Vagina (tissue), 2 donors: ENCODE measurements around the gene RMI2. TPM values are rescaled to one million over a fixed set of nuclear protein-coding genes. Genes with fewer than 3 reads are reported as not detected.
A peak's percentile ranks its signal among the peaks of the same experiment; 100 is the strongest.
"Not testable (repeated sequence)": the region's sequence is repeated elsewhere in the genome, so short reads cannot be mapped to it uniquely, and the experiment has no call there.

ENCODE experiments used
- DNase-seq, 2 donors: peaks; one replicate each; pipeline ENCODE4 v3.0.0-alpha.2; 2017; ENCODE audit errors: extremely low spot score in 2 of 2
- H3K27ac ChIP-seq: fragments of 200-600 bp; sonication (generic); one replicate; pipeline ENCODE4 v1.5.1; 2019
- H3K27me3 ChIP-seq: fragments of 200-600 bp; sonication (generic); one replicate; pipeline ENCODE4 v1.5.1; 2019
- H3K36me3 ChIP-seq, 2 donors: fragments of 200-600 bp; sonication (generic); one replicate each; pipeline ENCODE4 v1.5.1; 2017 to 2019
- H3K4me1 ChIP-seq: fragments of 200-600 bp; sonication (generic); one replicate; pipeline ENCODE4 v1.5.1; 2019
- H3K4me3 ChIP-seq, 2 donors: fragments of 200-600 bp; sonication (generic); 1 replicate in 1 of 2; 2 replicates in 1 of 2; pipeline ENCODE4 v1.5.1; 2016 to 2019
- H3K9me3 ChIP-seq: fragments of 200-600 bp; sonication (generic); one replicate; pipeline ENCODE4 v1.5.1; 2019
- CTCF ChIP-seq, 3 experiments: fragments of 450-650 bp in 2 of 3; fragments of 200-600 bp in 1 of 3; sonication (generic) in 1 of 3; IDR thresholded peaks; one replicate each; pipeline ENCODE4 v1.5.1; 2017 to 2019; ENCODE audit warnings: antibody characterized with exemption in 3 of 3, mild to moderate bottlenecking in 2 of 3, moderate library complexity in 2 of 3
- POLR2A ChIP-seq, 2 donors: fragments of 450-650 bp; IDR thresholded peaks; one replicate each; pipeline ENCODE4 v1.6.1; 2017; ENCODE audit warnings: antibody characterized with exemption in 2 of 2, mild to moderate bottlenecking in 2 of 2, moderate library complexity in 2 of 2
- POLR2AphosphoS5 ChIP-seq, 2 donors: sonication (generic); formaldehyde crosslinking; IDR thresholded peaks; one replicate each; pipeline ENCODE4 v1.9.0; 2017; ENCODE audit warnings: antibody characterized with exemption in 2 of 2, mild to moderate bottlenecking in 2 of 2, low read depth in 1 of 2; ENCODE audit not compliant: insufficient read depth in 1 of 2
- intact Hi-C: fragments of 100-400 bp; cut with DNase I; formaldehyde crosslinking; loops from one replicate; pipeline ENCODE4 v1.15.1; 2023
- total RNA-seq: library from RNA; depleted of rRNA; stranded (reverse); fragments of >200 nt; gene quantifications from one replicate; pipeline ENCODE4 v1.2.3, GENCODE V29; 2016

RMI2 gene
- total RNA-seq, 1 donor from 2014 or later = 0.74 TPM

GRCh38 chr16:11360641-11361373 lies 15.5 kb downstream of the RMI2 start:
- no peaks in the 10 kb centered on the region for H3K36me3 ChIP-seq
- TF ChIP-seq POLR2A (IDR thresholded peaks at IDR 0.05) = no peak
- no peak for TF ChIP-seq CTCF (IDR thresholded peaks at IDR 0.05)
- TF ChIP-seq POLR2AphosphoS5 (IDR thresholded peaks at IDR 0.05; ENCODE audit: insufficient read depth in 1 of 2, low read depth in 1 of 2) = peak in 1 of 2 donors; percentile 18
- peaks cover 84% of the 10 kb centered on the region for H3K4me1 ChIP-seq
- H3K27ac ChIP-seq = peak overlapping the region; percentile 65
- no peaks in the 10 kb centered on the region for H3K9me3 ChIP-seq
- no peak for DNase-seq
- intact Hi-C loops = no loop called here
- H3K27me3 ChIP-seq = no peaks in the 10 kb centered on the region
- H3K4me3 ChIP-seq = no peak overlapping the region

DNA sequence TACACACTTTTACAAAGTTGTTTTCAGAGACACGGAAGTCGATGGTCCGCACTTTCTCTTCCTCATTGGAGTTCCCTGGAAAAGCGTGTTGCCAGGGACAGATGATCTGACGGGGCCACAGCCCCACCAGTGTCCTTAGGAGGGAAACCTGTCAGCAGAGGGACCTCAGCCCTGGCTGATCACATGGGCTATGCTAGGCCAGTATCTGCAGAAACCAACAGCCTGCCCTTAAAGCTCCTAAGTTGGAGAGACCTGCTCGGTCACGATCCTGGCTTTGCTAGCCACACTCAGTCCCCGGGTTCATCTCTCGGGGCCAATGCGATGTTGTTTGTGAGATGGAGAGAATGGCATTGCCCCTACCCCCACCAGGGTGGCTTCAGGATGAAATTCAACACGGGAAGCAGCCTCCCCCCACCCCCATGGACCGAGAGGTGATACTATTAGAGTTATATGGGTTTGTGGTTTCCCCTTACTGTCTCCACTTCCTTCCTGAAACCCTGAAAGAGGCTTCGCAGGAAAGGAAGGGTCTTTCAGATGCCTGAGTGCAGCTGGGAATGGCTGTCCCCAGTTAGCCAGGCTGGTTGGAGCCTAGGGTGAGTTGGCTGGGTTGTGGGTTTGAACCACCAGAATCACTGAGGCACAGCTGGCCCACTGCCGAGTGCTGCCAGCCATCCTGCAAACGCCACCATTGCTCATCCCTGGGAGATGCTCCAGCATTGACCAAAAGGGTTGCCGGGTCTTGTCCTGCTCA lies 16.6 kb downstream of the RMI2 start:
- H3K9me3 ChIP-seq = no peaks in the 10 kb centered on the region
- H3K36me3 ChIP-seq = no peaks in the 10 kb centered on the region
- H3K4me1 ChIP-seq = peaks cover 75% of the 10 kb centered on the region
- no peak overlapping the region for H3K4me3 ChIP-seq
- intact Hi-C loops = no loop called here
- no peaks in the 10 kb centered on the region for H3K27me3 ChIP-seq
- DNase-seq = no peak
- TF ChIP-seq POLR2AphosphoS5 (IDR thresholded peaks at IDR 0.05; ENCODE audit: insufficient read depth in 1 of 2, low read depth in 1 of 2) = no peak
- H3K27ac ChIP-seq = peak overlapping the region; percentile 34

GRCh38 chr16:11363927-11364258 lies 18.6 kb downstream of the RMI2 start:
- no peaks in the 10 kb centered on the region for H3K27me3 ChIP-seq
- TF ChIP-seq POLR2AphosphoS5 (IDR thresholded peaks at IDR 0.05; ENCODE audit: insufficient read depth in 1 of 2, low read depth in 1 of 2) (no peak), POLR2A (IDR thresholded peaks at IDR 0.05) (no peak), CTCF (IDR thresholded peaks at IDR 0.05) (no peak)
- no peaks in the 10 kb centered on the region for H3K36me3 ChIP-seq
- H3K4me3 ChIP-seq = no peak overlapping the region
- DNase-seq = no peak
- H3K27ac ChIP-seq = peak overlapping the region; percentile 61
- no peaks in the 10 kb centered on the region for H3K9me3 ChIP-seq
- intact Hi-C loops = no loop called here
- H3K4me1 ChIP-seq = peaks cover 56% of the 10 kb centered on the region

DNA sequence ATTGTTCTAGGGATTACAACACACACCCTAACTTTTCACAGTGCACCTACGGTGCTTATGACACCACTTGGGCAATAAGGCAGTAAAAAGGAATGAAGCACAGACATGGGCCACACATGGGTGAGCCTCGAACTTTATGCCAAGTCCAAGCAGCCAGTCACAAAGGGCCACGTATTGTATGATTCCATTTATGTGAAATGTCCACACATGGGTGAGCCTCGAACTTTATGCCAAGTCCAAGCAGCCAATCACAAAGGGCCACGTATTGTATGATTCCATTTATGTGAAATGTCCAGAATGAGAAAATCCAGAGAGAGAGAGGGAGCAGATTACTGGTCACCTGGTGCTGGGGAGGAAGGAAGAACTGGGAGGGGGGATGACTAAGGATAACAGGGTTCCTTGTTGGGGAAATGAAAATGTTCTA lies 22.2 kb downstream of the RMI2 start:
- Histone ChIP-seq H3K4me3 (no peak overlapping the region), H3K36me3 (no peaks in the 10 kb centered on the region), H3K27ac (no peak overlapping the region), H3K4me1 (peaks cover 21% of the 10 kb centered on the region), H3K27me3 (no peaks in the 10 kb centered on the region), H3K9me3 (no peaks in the 10 kb centered on the region)
- DNase-seq = no peak
- TF ChIP-seq CTCF (IDR thresholded peaks at IDR 0.05) = no peak
- no peak for TF ChIP-seq POLR2AphosphoS5 (IDR thresholded peaks at IDR 0.05; ENCODE audit: insufficient read depth in 1 of 2, low read depth in 1 of 2)
- no peak for TF ChIP-seq POLR2A (IDR thresholded peaks at IDR 0.05)
- intact Hi-C loops = no loop called here

- no peaks in the 10 kb centered on the region for H3K36me3 ChIP-seq
- H3K27me3 ChIP-seq = no peaks in the 10 kb centered on the region
- H3K4me3 ChIP-seq = no peak overlapping the region
- TF ChIP-seq CTCF (IDR thresholded peaks at IDR 0.05) (no peak), POLR2A (IDR thresholded peaks at IDR 0.05) (no peak), POLR2AphosphoS5 (IDR thresholded peaks at IDR 0.05; ENCODE audit: insufficient read depth in 1 of 2, low read depth in 1 of 2) (no peak)
- no peak overlapping the region for H3K27ac ChIP-seq
- no peak for DNase-seq
- no peaks in the 10 kb centered on the region for H3K9me3 ChIP-seq
- no peaks in the 10 kb centered on the region for H3K4me1 ChIP-seq
- intact Hi-C loops = no loop called here
Measured at GRCh38 chr16:11370084-11370931, 25.0 kb downstream of the RMI2 start.

GRCh38 chr16:11370932-11371279 lies 25.6 kb downstream of the RMI2 start:
- H3K36me3 ChIP-seq, H3K4me3 ChIP-seq, H3K9me3 ChIP-seq, DNase-seq, H3K27ac ChIP-seq, intact Hi-C loops, H3K4me1 ChIP-seq, H3K27me3 ChIP-seq: not testable (repeated sequence)
